GM12891 (cell line): ENCODE data around the gene MCHR2.

Experiments used
- DNase-seq: peaks from one replicate; pipeline ENCODE4 v3.0.0; 2011; ENCODE audit warnings: low spot score; ENCODE audit not compliant: insufficient read length
- FAIRE-seq: peaks from 2 replicates; lab custom pipeline; 2011; peaks lifted over from hg19 to GRCh38; lab: Jason Lieb, UNC
- PAX5 ChIP-seq: IDR thresholded peaks from 2 replicates; pipeline ENCODE4 v1.6.1; 2011; ENCODE audit warnings: low read length, moderate library complexity, mild to moderate bottlenecking; ENCODE audit not compliant: insufficient read depth, severe bottlenecking
- POLR2A ChIP-seq: IDR thresholded peaks from 2 replicates; pipeline ENCODE4 v1.6.1; 2011; ENCODE audit warnings: low read depth, low read length, control low read depth
- POLR2AphosphoS5 ChIP-seq: IDR thresholded peaks from 2 replicates; pipeline ENCODE4 v1.6.1; 2011; ENCODE audit warnings: low read depth, low read length, control low read depth
- POU2F2 ChIP-seq: IDR thresholded peaks from 2 replicates; pipeline ENCODE4 v1.6.1; 2011; ENCODE audit warnings: low read depth, mild to moderate bottlenecking, control low read depth, low read length, moderate library complexity
- SPI1 ChIP-seq: IDR thresholded peaks from 2 replicates; pipeline ENCODE4 v1.6.1; 2011; ENCODE audit warnings: low read depth, low read length, control low read depth
- TAF1 ChIP-seq: IDR thresholded peaks from 2 replicates; pipeline ENCODE4 v1.6.1; 2011; ENCODE audit warnings: low read depth, low read length, control low read depth

MCHR2 gene

GRCh38 chr6:99991955-99992354 lies 2.1 kb downstream of the MCHR2 start:
- TF ChIP-seq PAX5 (no peak), SPI1 (no peak), POU2F2 (no peak), POLR2AphosphoS5 (no peak), POLR2A (no peak)
- no peak for DNase-seq
- no peak for FAIRE-seq

GRCh38 chr6:99980741-99981140 lies 13.3 kb downstream of the MCHR2 start:
- no peak for TF ChIP-seq POLR2A
- TF ChIP-seq POLR2AphosphoS5 = no peak
- TF ChIP-seq POU2F2 = no peak
- no peak for TF ChIP-seq TAF1
- no peak for TF ChIP-seq PAX5
- TF ChIP-seq SPI1 = no peak
- no peak for FAIRE-seq
- no peak for DNase-seq

GRCh38 chr6:99979953-99980352 lies 14.1 kb downstream of the MCHR2 start:
- TF ChIP-seq PAX5 (no peak), POU2F2 (no peak), SPI1 (no peak), TAF1 (no peak), POLR2AphosphoS5 (no peak), POLR2A (no peak)
- DNase-seq = no peak
- FAIRE-seq = no peak

GRCh38 chr6:99967052-99967451 lies 27.0 kb downstream of the MCHR2 start:
- DNase-seq (no peak), FAIRE-seq (no peak)

GRCh38 chr6:99960027-99960426 lies 34.0 kb downstream of the MCHR2 start:
- FAIRE-seq (no peak), DNase-seq (no peak)
- TF ChIP-seq POU2F2 (no peak), TAF1 (no peak), PAX5 (no peak), POLR2AphosphoS5 (no peak), POLR2A (no peak), SPI1 (no peak)

More at GRCh38 chr6:99967052-99967451, 27.0 kb downstream of the MCHR2 start:
- TF ChIP-seq SPI1 (no peak), POLR2AphosphoS5 (no peak), PAX5 (no peak), POLR2A (no peak), TAF1 (no peak), POU2F2 (no peak)

GRCh38 chr6:99951016-99951805 lies 42.8 kb downstream of the MCHR2 start:
- TF ChIP-seq POU2F2 (no peak), SPI1 (no peak), POLR2A (no peak), PAX5 (no peak), TAF1 (no peak)
- FAIRE-seq (peak; percentile 48), DNase-seq (no peak)

- DNase-seq (no peak), FAIRE-seq (no peak)
- TF ChIP-seq POLR2A = no peak
- TF ChIP-seq PAX5 = no peak
- TF ChIP-seq SPI1 = no peak
- TF ChIP-seq POU2F2 = no peak
- no peak for TF ChIP-seq POLR2AphosphoS5
- no peak for TF ChIP-seq TAF1
Observed at GRCh38 chr6:99946005-99946404, 48.0 kb downstream of the MCHR2 start.

GRCh38 chr6:99943846-99944245 lies 50.2 kb downstream of the MCHR2 start:
- TF ChIP-seq POLR2AphosphoS5 (no peak), POU2F2 (no peak), TAF1 (no peak), SPI1 (no peak), POLR2A (no peak), PAX5 (no peak)
- DNase-seq (no peak), FAIRE-seq (no peak)

GRCh38 chr6:99940582-99940981 lies 53.4 kb downstream of the MCHR2 start:
- DNase-seq (no peak), FAIRE-seq (no peak)
- TF ChIP-seq POU2F2 (no peak), SPI1 (no peak), TAF1 (no peak), POLR2A (no peak), POLR2AphosphoS5 (no peak)

- TF ChIP-seq POU2F2 (no peak), PAX5 (no peak), POLR2AphosphoS5 (no peak), POLR2A (no peak), SPI1 (no peak), TAF1 (no peak)
- no peak for DNase-seq
- FAIRE-seq = no peak
Observed at GRCh38 chr6:99933129-99933528, 60.9 kb downstream of the MCHR2 start.
